IMR-90 (cell line): ENCODE results near the gene SLC25A51. TPM values are rescaled to one million over a fixed set of nuclear protein-coding genes. Genes with fewer than 3 reads are reported as not detected.

ENCODE experiments used
- ATAC-seq: fragments of 200-7000 bp; cut with Tn5 transposase; 2 replicates; pipeline ENCODE4 v1.9.1; 2020; ENCODE audit warnings: low read depth, mild to moderate bottlenecking, moderate library complexity
- BruUV-seq: library from RNA; stranded (reverse); fragments of 400-500 nt; replicated peaks from 2 replicates; lab custom pipeline; 2021; lab: Mats Ljungman, UMichigan
- CTCF ChIA-PET: fragments of 300-600 bp; formaldehyde crosslinking; extraction: SDS; loops from one replicate; lab custom pipeline; 2021; ENCODE audit warnings: antibody characterized with exemption; lab: Yijun Ruan, JAX
- POLR2A ChIA-PET: fragments of 300-600 bp; sonication (Branson Sonifier 250); formaldehyde crosslinking; loops from one replicate; lab custom pipeline; 2022; ENCODE audit warnings: antibody characterized with exemption; ENCODE audit not compliant: unreplicated experiment; lab: Charles Lee
- DNase-seq: peaks from one replicate; pipeline ENCODE4 v3.0.0; 2013
- H2AFZ ChIP-seq: replicated peaks from 2 replicates; pipeline ENCODE3; 2013; ENCODE audit warnings: low read length, mild to moderate bottlenecking; ENCODE audit not compliant: poor library complexity
- H2AK5ac ChIP-seq: 2 replicates; pipeline ENCODE4 v1.6.1; 2013; ENCODE audit warnings: low read depth, low read length, inconsistent platforms
- H2AK9ac ChIP-seq: replicated peaks from 2 replicates; pipeline ENCODE3; 2013; ENCODE audit warnings: mild to moderate bottlenecking, low read depth, low read length, moderate library complexity; ENCODE audit not compliant: poor library complexity
- H2BK120ac ChIP-seq: 2 replicates; pipeline ENCODE4 v1.6.1; 2013; ENCODE audit warnings: low read depth, low read length, inconsistent platforms
- H2BK15ac ChIP-seq: 3 replicates; pipeline ENCODE4 v1.6.1; 2013; ENCODE audit warnings: low read depth, low read length, inconsistent platforms
- H2BK20ac ChIP-seq: 2 replicates; pipeline ENCODE4 v1.6.1; 2013; ENCODE audit warnings: low read depth, mild to moderate bottlenecking, inconsistent platforms, low read length, moderate library complexity
- H2BK5ac ChIP-seq: 2 replicates; pipeline ENCODE4 v1.6.1; 2013; ENCODE audit warnings: mild to moderate bottlenecking, low read depth, low read length, inconsistent platforms; ENCODE audit not compliant: poor library complexity, severe bottlenecking
- H3K14ac ChIP-seq: replicated peaks from 2 replicates; pipeline ENCODE4 v1.6.1; 2013; ENCODE audit warnings: low read depth, low read length, inconsistent platforms
- H3K18ac ChIP-seq: 2 replicates; pipeline ENCODE4 v1.6.1; 2013; ENCODE audit warnings: low read depth, low read length, control low read depth
- H3K23ac ChIP-seq: 2 replicates; pipeline ENCODE4 v1.6.1; 2013; ENCODE audit warnings: low read depth, low read length, inconsistent platforms
- H3K27ac ChIP-seq: 2 replicates; pipeline ENCODE4 v1.5.1; 2013; ENCODE audit warnings: mild to moderate bottlenecking, control low read depth, low read length; ENCODE audit not compliant: insufficient read depth
- H3K27me3 ChIP-seq: 2 replicates; pipeline ENCODE4 v1.6.1; 2013; ENCODE audit warnings: low read length; ENCODE audit not compliant: control insufficient read depth, insufficient read depth
- H3K36me3 ChIP-seq: 2 replicates; pipeline ENCODE4 v1.6.1; 2013; ENCODE audit warnings: low read length, mixed read lengths; ENCODE audit not compliant: control insufficient read depth, insufficient read depth
- H3K4ac ChIP-seq: 2 replicates; pipeline ENCODE4 v1.6.1; 2013; ENCODE audit warnings: low read depth, low read length, inconsistent platforms
- H3K4me1 ChIP-seq: 2 replicates; pipeline ENCODE4 v1.6.1; 2013; ENCODE audit warnings: low read length, mixed read lengths; ENCODE audit not compliant: control insufficient read depth, insufficient read depth
- H3K4me2 ChIP-seq: 2 replicates; pipeline ENCODE4 v1.6.1; 2013; ENCODE audit warnings: low read depth, mild to moderate bottlenecking, control low read depth, low read length, moderate library complexity
- H3K4me3 ChIP-seq: 2 replicates; pipeline ENCODE4 v1.5.1; 2013; ENCODE audit warnings: low read depth, mild to moderate bottlenecking, control low read depth, low read length, moderate library complexity; ENCODE audit not compliant: insufficient read depth
- H3K56ac ChIP-seq: 2 replicates; pipeline ENCODE4 v1.6.1; 2013; ENCODE audit warnings: low read length, inconsistent platforms; ENCODE audit not compliant: insufficient read depth; ENCODE audit errors: extremely low read depth
- H3K79me1 ChIP-seq, 2 experiments: 2 replicates each; pipeline ENCODE4 v1.6.1; 2013; ENCODE audit warnings: low read length in 2 of 2, inconsistent platforms in 1 of 2, low read depth in 1 of 2
- H3K9ac ChIP-seq: 2 replicates; pipeline ENCODE4 v1.6.1; 2013; ENCODE audit warnings: low read depth, low read length, control low read depth
- H3K9me1 ChIP-seq: 2 replicates; pipeline ENCODE4 v1.6.1; 2013; ENCODE audit warnings: low read length, inconsistent platforms; ENCODE audit not compliant: insufficient read depth
- H3K9me3 ChIP-seq: 2 replicates; pipeline ENCODE4 v1.6.1; 2013; ENCODE audit warnings: low read length; ENCODE audit not compliant: control insufficient read depth, insufficient read depth
- H4K20me1 ChIP-seq: 2 replicates; pipeline ENCODE4 v1.6.1; 2013; ENCODE audit warnings: low read length, inconsistent platforms; ENCODE audit not compliant: insufficient read depth
- H4K5ac ChIP-seq: 2 replicates; pipeline ENCODE4 v1.6.1; 2013; ENCODE audit warnings: mild to moderate bottlenecking, low read depth, low read length, control low read depth
- H4K8ac ChIP-seq, 2 experiments: 2 replicates each; pipeline ENCODE4 v1.6.1; 2013; ENCODE audit warnings: low read depth in 2 of 2, low read length in 2 of 2, control low read depth in 1 of 2, inconsistent platforms in 1 of 2
- H4K91ac ChIP-seq: 2 replicates; pipeline ENCODE4 v1.6.1; 2013; ENCODE audit warnings: low read depth, low read length, inconsistent platforms; ENCODE audit not compliant: insufficient read depth
- CHD1 ChIP-seq: IDR thresholded peaks from 2 replicates; pipeline ENCODE4 v1.6.1; 2012; ENCODE audit warnings: low read depth, low read length, improper control_type of control experiment
- WGBS, 2 experiments: methylation state at CpG; one replicate each; pipeline versions ENCODE4 v1.1.5 to v1.1.7; 2013; ENCODE audit warnings: missing lambda C conversion rate in 2 of 2; ENCODE audit not compliant: insufficient read length in 1 of 2; ENCODE audit errors: extremely low coverage in 2 of 2; 5-methylcytosine and 5-hydroxymethylcytosine counted together
- dilution Hi-C: fragments of 300-500 bp; cut with HindIII; formaldehyde crosslinking; loops from one replicate; pipeline ENCODE4 v1.14.3; 2018; ENCODE audit warnings: low sequenced_read_pairs; ENCODE audit not compliant: unreplicated experiment
- in situ Hi-C: fragments of 300-500 bp; cut with MboI; formaldehyde crosslinking; loops from 3 replicates; pipeline ENCODE4 v1.14.3; 2019; ENCODE audit warnings: low sequenced_read_pairs, inconsistent platforms, mixed read lengths
- intact Hi-C: fragments of 100-400 bp; cut with micrococcal nuclease; formaldehyde crosslinking; loops from 2 replicates; pipeline ENCODE4 v1.10.0; 2022
- polyA plus RNA-seq, 3 experiments: library from polyadenylated mRNA; depleted of rRNA; stranded (reverse); fragments of >200 nt; gene quantifications; 2 replicates each; pipeline ENCODE4 v1.2.3, GENCODE V29; 2012; ENCODE audit warnings: low replicate concordance in 1 of 3
- total RNA-seq: library from RNA; depleted of rRNA; stranded (reverse); fragments of >200 nt; gene quantifications from 2 replicates; pipeline ENCODE4 v1.2.3, GENCODE V29; 2012

SLC25A51 gene
- total and polyA plus RNA-seq, 2 of the 4 experiments (the other 2 are of a cell fraction), result 14.1 to 81.6 TPM

DNA sequence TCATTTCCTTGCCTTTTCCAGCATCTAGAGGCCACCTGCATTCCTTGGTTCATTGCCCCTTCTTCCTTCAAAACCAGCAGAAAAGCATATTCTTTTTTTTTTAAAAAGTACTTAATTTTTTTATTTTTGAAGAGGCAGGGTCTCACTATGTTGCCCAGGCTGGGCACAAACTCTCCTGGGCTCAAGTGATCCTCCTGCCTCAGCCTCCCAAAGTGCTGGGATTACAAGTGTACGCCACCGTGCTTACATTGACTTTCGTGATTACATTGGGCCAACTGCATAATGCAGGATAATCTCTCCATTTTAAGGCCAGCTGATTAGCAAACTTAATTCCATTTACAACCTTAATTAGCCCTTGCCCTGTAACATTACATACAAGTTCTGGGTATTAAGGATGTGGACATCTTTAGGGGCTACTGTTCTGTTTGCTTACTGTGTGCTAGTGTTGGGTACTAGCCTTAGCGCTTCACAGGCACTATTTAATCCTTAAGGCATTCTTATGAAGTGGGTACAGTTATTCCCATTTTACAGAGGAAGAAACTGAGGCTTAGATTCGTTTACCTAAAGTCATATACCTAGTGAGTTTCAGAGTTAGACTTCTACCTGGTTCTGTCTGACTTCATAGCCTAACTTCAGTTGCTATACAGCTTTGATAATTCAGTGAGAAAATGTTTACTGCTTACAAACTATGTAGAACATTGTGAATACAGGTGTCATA, 33.7 kb downstream of the SLC25A51 start:
- dilution Hi-C loops (no loop called here), intact Hi-C loops (no loop called here), in situ Hi-C loops (no loop called here)
- H3K23ac ChIP-seq, result no peak overlapping the region
- ATAC-seq (no peak), DNase-seq (no peak)
- H3K9ac ChIP-seq, result no peak overlapping the region
- no peak overlapping the region for H2BK5ac ChIP-seq
- H2AK9ac ChIP-seq, result no peak overlapping the region
- H3K4ac ChIP-seq, result no peak overlapping the region
- H3K56ac ChIP-seq, result no peak overlapping the region
- H4K5ac ChIP-seq, result no peak overlapping the region
- no peak overlapping the region for H2BK15ac ChIP-seq
- H3K9me1 ChIP-seq, result no peaks in the 10 kb centered on the region; the same call in 1 of the 2 replicates
- BruUV-seq, result no TSS peak
- H3K36me3 ChIP-seq, result no peaks in the 10 kb centered on the region
- H2BK20ac ChIP-seq, result no peak overlapping the region
- TF ChIP-seq CHD1, result no peak
- H3K79me1 ChIP-seq, result no peaks in the 10 kb centered on the region; a peak in 1 of 4 replicates
- no peak overlapping the region for H3K18ac ChIP-seq
- no peak overlapping the region for H3K4me3 ChIP-seq
- no peak overlapping the region for H3K4me2 ChIP-seq
- no peak overlapping the region for H4K8ac ChIP-seq
- no peaks in the 10 kb centered on the region for H3K27me3 ChIP-seq
- H4K91ac ChIP-seq, result no peak overlapping the region
- H2AFZ ChIP-seq, result no peak overlapping the region
- no peaks in the 10 kb centered on the region; the same call in 1 of the 2 replicates for H3K4me1 ChIP-seq
- no peaks in the 10 kb centered on the region; the same call in 1 of the 2 replicates for H4K20me1 ChIP-seq
- no peaks in the 10 kb centered on the region for H3K9me3 ChIP-seq
- H3K14ac ChIP-seq, result no peak overlapping the region
- no peak overlapping the region for H2BK120ac ChIP-seq
- H3K27ac ChIP-seq, result no peak overlapping the region
- ChIA-PET POLR2A (interaction anchor here (0.6 kb wide), 1 partner anchor 18 kb away, joined by 10 read pairs; no protein-coding TSS in a partner anchor), CTCF (interaction anchor here (0.5 kb wide), 1 partner anchor 1239 kb away, joined by 4 read pairs; no protein-coding TSS in a partner anchor)
- H2AK5ac ChIP-seq, result no peak overlapping the region
- no CpG with 5 or more reads among the region's 5 CpGs for WGBS, 2 experiments
